H1 (cell line): Measurements from ENCODE around the gene AP2A2.

Experiments used
- HDAC6 ChIP-seq: IDR thresholded peaks from one replicate; pipeline ENCODE4 v1.7.1; 2012; ENCODE audit warnings: low read depth, mild to moderate bottlenecking, inconsistent platforms, low read length, moderate library complexity
- POLR2AphosphoS5 ChIP-seq: IDR thresholded peaks from 2 replicates; pipeline ENCODE4 v1.6.1; 2011; ENCODE audit warnings: low read depth, low read length
- TF ChIP-seq, protein P1 (sequence below): IDR thresholded peaks from 2 replicates; pipeline ENCODE4 v1.6.1; 2011; ENCODE audit warnings: low read depth, mild to moderate bottlenecking, low read length; ENCODE audit not compliant: insufficient read depth
- TF ChIP-seq, protein P2 (sequence below), 3 experiments: IDR thresholded peaks; 1 replicate in 2 of 3; 2 replicates in 1 of 3; pipeline versions ENCODE4 v1.5.1 to v1.6.1; 2011; ENCODE audit warnings: low read length in 3 of 3, mild to moderate bottlenecking in 3 of 3, inconsistent platforms in 2 of 3, low read depth in 1 of 3, moderate library complexity in 1 of 3; ENCODE audit not compliant: insufficient read depth in 1 of 3; ENCODE audit errors: control extremely low read depth in 1 of 3

DNA sequence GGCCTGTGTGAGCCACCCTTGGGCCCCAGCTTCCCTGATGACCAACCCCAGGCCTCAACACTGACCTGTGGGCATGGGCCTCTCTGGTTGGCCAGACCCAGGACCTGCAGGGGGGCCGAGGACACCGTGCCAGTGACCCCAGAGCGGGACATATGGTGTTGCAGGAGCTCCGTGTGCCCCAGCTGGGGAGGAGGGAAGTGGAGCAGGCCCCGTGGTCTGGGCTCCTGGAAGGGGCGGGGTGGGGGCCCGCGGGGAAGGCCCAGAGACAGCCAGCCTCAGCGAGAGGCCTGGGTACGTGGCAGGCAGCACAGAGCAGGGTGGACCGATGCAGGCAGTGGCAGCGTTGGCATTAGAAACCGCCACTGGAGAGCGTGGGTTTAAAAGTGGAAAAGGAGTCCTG, 88.6 kb downstream of the AP2A2 start:
- TF ChIP-seq HDAC6 (no peak), POLR2AphosphoS5 (no peak)
- TF ChIP-seq, protein P1, sequence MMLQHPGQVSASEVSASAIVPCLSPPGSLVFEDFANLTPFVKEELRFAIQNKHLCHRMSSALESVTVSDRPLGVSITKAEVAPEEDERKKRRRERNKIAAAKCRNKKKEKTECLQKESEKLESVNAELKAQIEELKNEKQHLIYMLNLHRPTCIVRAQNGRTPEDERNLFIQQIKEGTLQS, result no peak
- TF ChIP-seq, protein P2, sequence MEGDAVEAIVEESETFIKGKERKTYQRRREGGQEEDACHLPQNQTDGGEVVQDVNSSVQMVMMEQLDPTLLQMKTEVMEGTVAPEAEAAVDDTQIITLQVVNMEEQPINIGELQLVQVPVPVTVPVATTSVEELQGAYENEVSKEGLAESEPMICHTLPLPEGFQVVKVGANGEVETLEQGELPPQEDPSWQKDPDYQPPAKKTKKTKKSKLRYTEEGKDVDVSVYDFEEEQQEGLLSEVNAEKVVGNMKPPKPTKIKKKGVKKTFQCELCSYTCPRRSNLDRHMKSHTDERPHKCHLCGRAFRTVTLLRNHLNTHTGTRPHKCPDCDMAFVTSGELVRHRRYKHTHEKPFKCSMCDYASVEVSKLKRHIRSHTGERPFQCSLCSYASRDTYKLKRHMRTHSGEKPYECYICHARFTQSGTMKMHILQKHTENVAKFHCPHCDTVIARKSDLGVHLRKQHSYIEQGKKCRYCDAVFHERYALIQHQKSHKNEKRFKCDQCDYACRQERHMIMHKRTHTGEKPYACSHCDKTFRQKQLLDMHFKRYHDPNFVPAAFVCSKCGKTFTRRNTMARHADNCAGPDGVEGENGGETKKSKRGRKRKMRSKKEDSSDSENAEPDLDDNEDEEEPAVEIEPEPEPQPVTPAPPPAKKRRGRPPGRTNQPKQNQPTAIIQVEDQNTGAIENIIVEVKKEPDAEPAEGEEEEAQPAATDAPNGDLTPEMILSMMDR (IDR thresholded peaks at IDR 0.05; ENCODE audit: control extremely low read depth in 1 of 3, insufficient read depth in 1 of 3, low read depth in 1 of 3, low read length in 3 of 3), result no peak
